ENCODE measurements around the gene TCF19.

GRCh38 chr6:31143148-31143547 is 15.2 kb upstream of the TCF19 start:
- no peak for TF ChIP-seq CTCF (IDR thresholded peaks at IDR 0.05)
- no peak for TF ChIP-seq POLR2A (IDR thresholded peaks at IDR 0.05)

All from lower leg skin (tissue), 3 donors.